ENCODE results near the gene DUSP19.

DUSP19 gene

GRCh38 chr2:183126635-183127034 lies 48.1 kb downstream of the DUSP19 start:
- no peak for DNase-seq

GRCh38 chr2:183134016-183134415 lies 55.5 kb downstream of the DUSP19 start:
- DNase-seq = no peak

GRCh38 chr2:183148955-183149354 lies 70.4 kb downstream of the DUSP19 start:
- DNase-seq = no peak

GRCh38 chr2:183149489-183149888 lies 70.9 kb downstream of the DUSP19 start:
- DNase-seq = no peak
